Progenitor cell of endocrine pancreas (in vitro differentiated cells): Measurements from ENCODE around the gene FAF2. TPM values are rescaled to one million over a fixed set of nuclear protein-coding genes. Genes with fewer than 3 reads are reported as not detected.

Experiments
- DNase-seq: peaks from one replicate; pipeline ENCODE4 v3.0.0; 2021; ENCODE audit warnings: low spot score; ENCODE audit not compliant: unreplicated experiment
- H3K27ac Mint-ChIP-seq: 2 replicates; pipeline ENCODE4 v1.8.0; 2021; ENCODE audit warnings: mild to moderate bottlenecking, moderate library complexity, mixed read lengths
- H3K27me3 Mint-ChIP-seq: 2 replicates; pipeline ENCODE4 v1.8.0; 2021; ENCODE audit warnings: mixed read lengths
- H3K36me3 Mint-ChIP-seq: 2 replicates; pipeline ENCODE4 v1.8.0; 2022; ENCODE audit warnings: mixed read lengths; ENCODE audit not compliant: insufficient read depth
- H3K4me1 Mint-ChIP-seq: 2 replicates; pipeline ENCODE4 v1.8.0; 2021; ENCODE audit warnings: low read depth, mixed read lengths
- H3K4me3 Mint-ChIP-seq: 2 replicates; pipeline ENCODE4 v1.8.0; 2021; ENCODE audit warnings: low read depth, mild to moderate bottlenecking, moderate library complexity, mixed read lengths
- H3K9me3 Mint-ChIP-seq: 2 replicates; pipeline ENCODE4 v1.8.0; 2021; ENCODE audit warnings: low read depth, mixed read lengths
- CTCF ChIP-seq: fragments of 200-600 bp; sonication (generic); IDR thresholded peaks from one replicate; pipeline ENCODE4 v1.5.0; 2021; ENCODE audit warnings: antibody characterized with exemption, mild to moderate bottlenecking; ENCODE audit not compliant: unreplicated experiment
- total RNA-seq: library from RNA; stranded (reverse); gene quantifications from 2 replicates; pipeline ENCODE4 v1.2.1, GENCODE V29; 2021

FAF2 gene
- total RNA-seq, 1 donor from 2014 or later: 54.6 TPM

DNA sequence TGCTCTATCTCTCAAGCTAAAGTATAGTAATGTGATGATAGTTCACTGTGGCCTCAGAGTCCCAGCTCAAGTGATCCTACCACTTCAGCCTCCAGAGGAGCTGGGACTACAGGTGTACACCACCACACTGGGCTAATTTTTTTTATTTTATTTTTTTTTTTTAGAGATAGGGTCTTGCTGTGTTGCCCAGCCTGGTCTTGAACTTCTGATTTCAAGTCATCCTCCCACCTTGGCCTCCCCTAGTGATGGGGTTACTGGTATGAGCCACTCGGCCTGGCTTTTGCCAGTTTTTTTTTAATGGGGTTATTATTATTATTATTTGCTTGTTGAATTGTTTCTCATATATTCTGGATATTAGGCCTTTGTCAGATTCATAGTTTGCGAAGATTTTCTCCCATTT lies 13.2 kb downstream of the FAF2 start:
- H3K4me1 Mint-ChIP-seq: peaks cover 8% of the 10 kb centered on the region
- H3K36me3 Mint-ChIP-seq: peaks cover 6% of the 10 kb centered on the region
- H3K27ac Mint-ChIP-seq: no peak overlapping the region
- H3K27me3 Mint-ChIP-seq: no peaks in the 10 kb centered on the region
- no peak overlapping the region for H3K4me3 Mint-ChIP-seq
- H3K9me3 Mint-ChIP-seq: no peaks in the 10 kb centered on the region
- no peak for TF ChIP-seq CTCF
- DNase-seq: no peak

- no peak overlapping the region for H3K27ac Mint-ChIP-seq
- no peak for DNase-seq
- no peaks in the 10 kb centered on the region for H3K27me3 Mint-ChIP-seq
- TF ChIP-seq CTCF: no peak
- peaks cover 13% of the 10 kb centered on the region for H3K4me1 Mint-ChIP-seq
- H3K9me3 Mint-ChIP-seq: no peaks in the 10 kb centered on the region
- peaks cover 7% of the 10 kb centered on the region for H3K36me3 Mint-ChIP-seq
- no peak overlapping the region for H3K4me3 Mint-ChIP-seq
Observed at GRCh38 chr5:176463113-176463764, 15.1 kb downstream of the FAF2 start.

- DNase-seq: no peak
- Mint-ChIP-seq H3K27me3 (no peaks in the 10 kb centered on the region), H3K4me1 (peaks cover 13% of the 10 kb centered on the region), H3K27ac (no peak overlapping the region), H3K4me3 (no peak overlapping the region), H3K36me3 (peaks cover 5% of the 10 kb centered on the region), H3K9me3 (no peaks in the 10 kb centered on the region)
- no peak for TF ChIP-seq CTCF
Observed at GRCh38 chr5:176466245-176466871, 18.2 kb downstream of the FAF2 start.

DNA sequence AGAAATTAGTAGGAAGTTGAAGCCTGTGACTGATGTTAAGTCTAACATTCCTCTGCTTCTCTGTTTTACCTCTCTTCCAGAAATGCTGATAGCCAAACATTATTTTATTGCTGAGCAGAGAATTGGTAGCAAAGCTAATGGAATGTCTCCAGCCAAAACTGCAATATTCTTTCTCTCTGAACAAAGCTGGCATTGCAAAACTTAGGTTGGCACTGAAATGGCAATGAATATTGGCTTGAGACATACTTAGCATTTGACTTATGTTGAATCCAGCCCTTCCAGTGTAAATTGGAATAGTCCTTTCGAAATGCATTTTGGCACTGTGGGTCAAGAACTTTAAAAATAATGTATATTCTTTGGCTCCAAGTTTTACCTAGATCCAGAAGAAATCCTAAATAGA lies 21.1 kb downstream of the FAF2 start:
- Mint-ChIP-seq H3K36me3 (peaks cover 18% of the 10 kb centered on the region), H3K4me3 (no peak overlapping the region), H3K9me3 (peaks cover 3% of the 10 kb centered on the region), H3K4me1 (peaks cover 14% of the 10 kb centered on the region), H3K27ac (no peak overlapping the region), H3K27me3 (no peaks in the 10 kb centered on the region)
- no peak for TF ChIP-seq CTCF
- no peak for DNase-seq

DNA sequence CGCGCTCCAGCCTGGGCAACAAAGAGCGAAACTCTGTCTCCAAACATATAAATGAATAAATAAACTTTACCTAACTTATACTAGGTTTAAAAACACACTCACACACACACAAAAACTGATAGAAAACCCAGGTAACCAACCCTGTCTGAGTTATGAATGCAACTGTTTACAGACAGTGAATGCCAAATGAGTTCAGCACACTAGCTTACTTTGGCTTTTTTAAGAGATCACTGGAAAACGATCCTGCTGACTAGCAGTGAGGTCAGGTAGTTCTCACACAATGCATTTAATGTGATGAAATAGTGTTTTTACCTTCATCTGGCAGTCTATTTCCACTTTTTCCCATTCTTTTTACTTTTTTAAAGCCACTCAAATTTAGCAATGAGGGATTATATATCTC lies 22.4 kb downstream of the FAF2 start:
- H3K4me3 Mint-ChIP-seq: no peak overlapping the region
- peaks cover 14% of the 10 kb centered on the region for H3K4me1 Mint-ChIP-seq
- no peak for TF ChIP-seq CTCF
- peaks cover 24% of the 10 kb centered on the region for H3K36me3 Mint-ChIP-seq
- DNase-seq: no peak
- H3K9me3 Mint-ChIP-seq: peaks cover 7% of the 10 kb centered on the region
- H3K27me3 Mint-ChIP-seq: no peaks in the 10 kb centered on the region
- no peak overlapping the region for H3K27ac Mint-ChIP-seq
